ENCODE data around the gene RANBP3. TPM values are rescaled to one million over a fixed set of nuclear protein-coding genes. Genes with fewer than 3 reads are reported as not detected.

RANBP3 gene
- total RNA-seq, 4 donors from 2014 or later, result 57.8 to 148 (median 82.7) TPM

- intact Hi-C loops (cut with DNase I), result loop anchor here (10.0 kb wide), 1 partner anchor 156 kb away; the partner anchor contains the start of gene NRTN
- DNase-seq, result peak; percentile 59 to 63
- Histone ChIP-seq H3K4me3 (replicated peaks in 1 of 3) (no peak overlapping the region), H3K9me3 (no peaks in the 10 kb centered on the region), H3K36me3 (no peaks in the 10 kb centered on the region), H3K4me1 (peaks cover 47% of the 10 kb centered on the region in 2 donors), H3K27me3 (no peaks in the 10 kb centered on the region), H3K27ac (peak overlapping the region; percentile 42 to 55 (median 46))
- TF ChIP-seq CTCF (IDR thresholded peaks at IDR 0.05), result no peak
- no peak for TF ChIP-seq POLR2A (IDR thresholded peaks at IDR 0.05)
- 57 to 60% methylated on average over 17 to 18 of the region's 18 CpGs for WGBS, 2 donors
These were observed 17.6 kb downstream of the RANBP3 start for GRCh38 chr19:5960005-5961001.

GRCh38 chr19:5959260-5960004 is 18.5 kb downstream of the RANBP3 start:
- 68 to 72% methylated on average over 12 to 14 of the region's 14 CpGs for WGBS, 2 donors
- intact Hi-C loops (cut with DNase I), result loop anchor here (10.0 kb wide), 1 partner anchor 155 kb away; the partner anchor contains the start of gene NRTN
- Histone ChIP-seq H3K27me3 (no peaks in the 10 kb centered on the region), H3K4me1 (peaks cover 55 to 56% of the 10 kb centered on the region in 2 donors), H3K36me3 (no peaks in the 10 kb centered on the region), H3K4me3 (replicated peaks in 1 of 3) (no peak overlapping the region), H3K9me3 (no peaks in the 10 kb centered on the region), H3K27ac (peak overlapping the region; percentile 42 to 55 (median 46))
- TF ChIP-seq POLR2A (IDR thresholded peaks at IDR 0.05) (no peak), CTCF (IDR thresholded peaks at IDR 0.05) (no peak)
- DNase-seq, result no peak

GRCh38 chr19:5958851-5959122 is 19.2 kb downstream of the RANBP3 start:
- Histone ChIP-seq H3K27me3 (no peaks in the 10 kb centered on the region), H3K36me3 (no peaks in the 10 kb centered on the region), H3K27ac (no peak overlapping the region), H3K9me3 (no peaks in the 10 kb centered on the region), H3K4me1 (peaks cover 61 to 62% of the 10 kb centered on the region in 2 donors), H3K4me3 (replicated peaks in 1 of 3) (no peak overlapping the region)
- WGBS, 2 donors, result 87 to 94% methylated on average over 4 to 8 of the region's 10 CpGs
- DNase-seq, result no peak
- intact Hi-C loops (cut with DNase I), result no loop called here
- TF ChIP-seq POLR2A (IDR thresholded peaks at IDR 0.05) (no peak), CTCF (IDR thresholded peaks at IDR 0.05) (no peak)

GRCh38 chr19:5958074-5958850 is 19.7 kb downstream of the RANBP3 start:
- Histone ChIP-seq H3K27ac (no peak overlapping the region), H3K4me3 (replicated peaks in 1 of 3) (no peak overlapping the region), H3K36me3 (no peaks in the 10 kb centered on the region), H3K27me3 (no peaks in the 10 kb centered on the region), H3K9me3 (no peaks in the 10 kb centered on the region), H3K4me1 (peaks cover 66 to 67% of the 10 kb centered on the region in 2 donors)
- WGBS, 2 donors, result 87 to 92% methylated on average over 20 to 21 of the region's 21 CpGs
- DNase-seq, result no peak
- no peak for TF ChIP-seq POLR2A (IDR thresholded peaks at IDR 0.05)
- TF ChIP-seq CTCF (IDR thresholded peaks at IDR 0.05), result no peak
- intact Hi-C loops (cut with DNase I), result no loop called here

Data from thyroid gland (tissue), 4 donors.